IMR-90 (cell line): ENCODE data around the gene BCKDK. TPM values are rescaled to one million over a fixed set of nuclear protein-coding genes. Genes with fewer than 3 reads are reported as not detected.

ENCODE experiments used
- ATAC-seq: fragments of 200-7000 bp; cut with Tn5 transposase; 2 replicates; pipeline ENCODE4 v1.9.1; 2020; ENCODE audit warnings: low read depth, mild to moderate bottlenecking, moderate library complexity
- BruUV-seq: library from RNA; stranded (reverse); fragments of 400-500 nt; replicated peaks from 2 replicates; lab custom pipeline; 2021; lab: Mats Ljungman, UMichigan
- CTCF ChIA-PET: fragments of 300-600 bp; formaldehyde crosslinking; extraction: SDS; loops from one replicate; lab custom pipeline; 2021; ENCODE audit warnings: antibody characterized with exemption; lab: Yijun Ruan, JAX
- POLR2A ChIA-PET: fragments of 300-600 bp; sonication (Branson Sonifier 250); formaldehyde crosslinking; loops from one replicate; lab custom pipeline; 2022; ENCODE audit warnings: antibody characterized with exemption; ENCODE audit not compliant: unreplicated experiment; lab: Charles Lee
- DNase-seq: peaks from one replicate; pipeline ENCODE4 v3.0.0; 2013
- H2AFZ ChIP-seq: replicated peaks from 2 replicates; pipeline ENCODE3; 2013; ENCODE audit warnings: low read length, mild to moderate bottlenecking; ENCODE audit not compliant: poor library complexity
- H2AK5ac ChIP-seq: 2 replicates; pipeline ENCODE4 v1.6.1; 2013; ENCODE audit warnings: low read depth, low read length, inconsistent platforms
- H2AK9ac ChIP-seq: replicated peaks from 2 replicates; pipeline ENCODE3; 2013; ENCODE audit warnings: mild to moderate bottlenecking, low read depth, low read length, moderate library complexity; ENCODE audit not compliant: poor library complexity
- H2BK120ac ChIP-seq: 2 replicates; pipeline ENCODE4 v1.6.1; 2013; ENCODE audit warnings: low read depth, low read length, inconsistent platforms
- H2BK15ac ChIP-seq: 3 replicates; pipeline ENCODE4 v1.6.1; 2013; ENCODE audit warnings: low read depth, low read length, inconsistent platforms
- H2BK20ac ChIP-seq: 2 replicates; pipeline ENCODE4 v1.6.1; 2013; ENCODE audit warnings: low read depth, mild to moderate bottlenecking, inconsistent platforms, low read length, moderate library complexity
- H2BK5ac ChIP-seq: 2 replicates; pipeline ENCODE4 v1.6.1; 2013; ENCODE audit warnings: mild to moderate bottlenecking, low read depth, low read length, inconsistent platforms; ENCODE audit not compliant: poor library complexity, severe bottlenecking
- H3K14ac ChIP-seq: replicated peaks from 2 replicates; pipeline ENCODE4 v1.6.1; 2013; ENCODE audit warnings: low read depth, low read length, inconsistent platforms
- H3K18ac ChIP-seq: 2 replicates; pipeline ENCODE4 v1.6.1; 2013; ENCODE audit warnings: low read depth, low read length, control low read depth
- H3K23ac ChIP-seq: 2 replicates; pipeline ENCODE4 v1.6.1; 2013; ENCODE audit warnings: low read depth, low read length, inconsistent platforms
- H3K27ac ChIP-seq: 2 replicates; pipeline ENCODE4 v1.5.1; 2013; ENCODE audit warnings: mild to moderate bottlenecking, control low read depth, low read length; ENCODE audit not compliant: insufficient read depth
- H3K27me3 ChIP-seq: 2 replicates; pipeline ENCODE4 v1.6.1; 2013; ENCODE audit warnings: low read length; ENCODE audit not compliant: control insufficient read depth, insufficient read depth
- H3K36me3 ChIP-seq: 2 replicates; pipeline ENCODE4 v1.6.1; 2013; ENCODE audit warnings: low read length, mixed read lengths; ENCODE audit not compliant: control insufficient read depth, insufficient read depth
- H3K4ac ChIP-seq: 2 replicates; pipeline ENCODE4 v1.6.1; 2013; ENCODE audit warnings: low read depth, low read length, inconsistent platforms
- H3K4me1 ChIP-seq: 2 replicates; pipeline ENCODE4 v1.6.1; 2013; ENCODE audit warnings: low read length, mixed read lengths; ENCODE audit not compliant: control insufficient read depth, insufficient read depth
- H3K4me2 ChIP-seq: 2 replicates; pipeline ENCODE4 v1.6.1; 2013; ENCODE audit warnings: low read depth, mild to moderate bottlenecking, control low read depth, low read length, moderate library complexity
- H3K4me3 ChIP-seq: 2 replicates; pipeline ENCODE4 v1.5.1; 2013; ENCODE audit warnings: low read depth, mild to moderate bottlenecking, control low read depth, low read length, moderate library complexity; ENCODE audit not compliant: insufficient read depth
- H3K56ac ChIP-seq: 2 replicates; pipeline ENCODE4 v1.6.1; 2013; ENCODE audit warnings: low read length, inconsistent platforms; ENCODE audit not compliant: insufficient read depth; ENCODE audit errors: extremely low read depth
- H3K79me1 ChIP-seq, 2 experiments: 2 replicates each; pipeline ENCODE4 v1.6.1; 2013; ENCODE audit warnings: low read length in 2 of 2, inconsistent platforms in 1 of 2, low read depth in 1 of 2
- H3K9ac ChIP-seq: 2 replicates; pipeline ENCODE4 v1.6.1; 2013; ENCODE audit warnings: low read depth, low read length, control low read depth
- H3K9me1 ChIP-seq: 2 replicates; pipeline ENCODE4 v1.6.1; 2013; ENCODE audit warnings: low read length, inconsistent platforms; ENCODE audit not compliant: insufficient read depth
- H3K9me3 ChIP-seq: 2 replicates; pipeline ENCODE4 v1.6.1; 2013; ENCODE audit warnings: low read length; ENCODE audit not compliant: control insufficient read depth, insufficient read depth
- H4K20me1 ChIP-seq: 2 replicates; pipeline ENCODE4 v1.6.1; 2013; ENCODE audit warnings: low read length, inconsistent platforms; ENCODE audit not compliant: insufficient read depth
- H4K5ac ChIP-seq: 2 replicates; pipeline ENCODE4 v1.6.1; 2013; ENCODE audit warnings: mild to moderate bottlenecking, low read depth, low read length, control low read depth
- H4K8ac ChIP-seq, 2 experiments: 2 replicates each; pipeline ENCODE4 v1.6.1; 2013; ENCODE audit warnings: low read depth in 2 of 2, low read length in 2 of 2, control low read depth in 1 of 2, inconsistent platforms in 1 of 2
- H4K91ac ChIP-seq: 2 replicates; pipeline ENCODE4 v1.6.1; 2013; ENCODE audit warnings: low read depth, low read length, inconsistent platforms; ENCODE audit not compliant: insufficient read depth
- BHLHE40 ChIP-seq: fragments of 150-350 bp; IDR thresholded peaks from 2 replicates; pipeline ENCODE4 v1.6.1; 2016; ENCODE audit warnings: mild to moderate bottlenecking, low read depth, low read length
- CEBPB ChIP-seq: IDR thresholded peaks from 2 replicates; pipeline ENCODE4 v1.6.1; 2012; ENCODE audit warnings: low read depth, low read length, improper control_type of control experiment
- CHD1 ChIP-seq: IDR thresholded peaks from 2 replicates; pipeline ENCODE4 v1.6.1; 2012; ENCODE audit warnings: low read depth, low read length, improper control_type of control experiment
- FOS ChIP-seq: fragments of 150-350 bp; IDR thresholded peaks from 2 replicates; pipeline ENCODE4 v1.6.1; 2016; ENCODE audit warnings: low read depth, low read length
- MAFK ChIP-seq: IDR thresholded peaks from 2 replicates; pipeline ENCODE4 v1.6.1; 2012; ENCODE audit warnings: low read depth, low read length, improper control_type of control experiment
- MAZ ChIP-seq: IDR thresholded peaks from 2 replicates; pipeline ENCODE4 v1.6.1; 2012; ENCODE audit warnings: low read depth, mild to moderate bottlenecking, low read length, improper control_type of control experiment, moderate library complexity, borderline replicate concordance
- MXI1 ChIP-seq: IDR thresholded peaks from 2 replicates; pipeline ENCODE4 v1.6.1; 2012; ENCODE audit warnings: low read depth, mild to moderate bottlenecking, low read length, moderate library complexity, borderline replicate concordance
- NFE2L2 ChIP-seq: fragments of 150-350 bp; IDR thresholded peaks from 2 replicates; pipeline ENCODE4 v1.6.1; 2016; ENCODE audit warnings: low read depth, mild to moderate bottlenecking, low read length
- POLR2A ChIP-seq: IDR thresholded peaks from 2 replicates; pipeline ENCODE4 v1.6.1; 2012; ENCODE audit warnings: mild to moderate bottlenecking, low read depth, low read length
- RAD21 ChIP-seq: IDR thresholded peaks from 2 replicates; pipeline ENCODE4 v1.6.1; 2012; ENCODE audit warnings: low read length, improper control_type of control experiment
- RCOR1 ChIP-seq: IDR thresholded peaks from 2 replicates; pipeline ENCODE4 v1.6.1; 2012; ENCODE audit warnings: mild to moderate bottlenecking, low read length, improper control_type of control experiment; ENCODE audit not compliant: insufficient replicate concordance
- RFX5 ChIP-seq: IDR thresholded peaks from 2 replicates; pipeline ENCODE4 v1.8.0; 2012; ENCODE audit warnings: low read depth, mild to moderate bottlenecking, low read length, moderate library complexity
- WGBS, 2 experiments: methylation state at CpG; one replicate each; pipeline versions ENCODE4 v1.1.5 to v1.1.7; 2013; ENCODE audit warnings: missing lambda C conversion rate in 2 of 2; ENCODE audit not compliant: insufficient read length in 1 of 2; ENCODE audit errors: extremely low coverage in 2 of 2; 5-methylcytosine and 5-hydroxymethylcytosine counted together
- dilution Hi-C: fragments of 300-500 bp; cut with HindIII; formaldehyde crosslinking; loops from one replicate; pipeline ENCODE4 v1.14.3; 2018; ENCODE audit warnings: low sequenced_read_pairs; ENCODE audit not compliant: unreplicated experiment
- in situ Hi-C: fragments of 300-500 bp; cut with MboI; formaldehyde crosslinking; loops from 3 replicates; pipeline ENCODE4 v1.14.3; 2019; ENCODE audit warnings: low sequenced_read_pairs, inconsistent platforms, mixed read lengths
- intact Hi-C: fragments of 100-400 bp; cut with micrococcal nuclease; formaldehyde crosslinking; loops from 2 replicates; pipeline ENCODE4 v1.10.0; 2022
- polyA plus RNA-seq, 3 experiments: library from polyadenylated mRNA; depleted of rRNA; stranded (reverse); fragments of >200 nt; gene quantifications; 2 replicates each; pipeline ENCODE4 v1.2.3, GENCODE V29; 2012; ENCODE audit warnings: low replicate concordance in 1 of 3
- total RNA-seq: library from RNA; depleted of rRNA; stranded (reverse); fragments of >200 nt; gene quantifications from 2 replicates; pipeline ENCODE4 v1.2.3, GENCODE V29; 2012
- TF ChIP-seq, protein P1 (sequence below): conservative IDR thresholded peaks from 2 replicates; pipeline ENCODE4 v1.5.1; 2012; ENCODE audit warnings: mild to moderate bottlenecking, low read depth, low read length, improper control_type of control experiment
- TF ChIP-seq, protein P2 (sequence below): fragments of 150-350 bp; IDR thresholded peaks from 2 replicates; pipeline ENCODE4 v1.6.1; 2016; ENCODE audit warnings: low read depth, mild to moderate bottlenecking, low read length, moderate library complexity, borderline replicate concordance

The BCKDK gene
- total and polyA plus RNA-seq, 2 of the 4 experiments (the other 2 are of a cell fraction): 26.0 to 79.3 TPM

DNA sequence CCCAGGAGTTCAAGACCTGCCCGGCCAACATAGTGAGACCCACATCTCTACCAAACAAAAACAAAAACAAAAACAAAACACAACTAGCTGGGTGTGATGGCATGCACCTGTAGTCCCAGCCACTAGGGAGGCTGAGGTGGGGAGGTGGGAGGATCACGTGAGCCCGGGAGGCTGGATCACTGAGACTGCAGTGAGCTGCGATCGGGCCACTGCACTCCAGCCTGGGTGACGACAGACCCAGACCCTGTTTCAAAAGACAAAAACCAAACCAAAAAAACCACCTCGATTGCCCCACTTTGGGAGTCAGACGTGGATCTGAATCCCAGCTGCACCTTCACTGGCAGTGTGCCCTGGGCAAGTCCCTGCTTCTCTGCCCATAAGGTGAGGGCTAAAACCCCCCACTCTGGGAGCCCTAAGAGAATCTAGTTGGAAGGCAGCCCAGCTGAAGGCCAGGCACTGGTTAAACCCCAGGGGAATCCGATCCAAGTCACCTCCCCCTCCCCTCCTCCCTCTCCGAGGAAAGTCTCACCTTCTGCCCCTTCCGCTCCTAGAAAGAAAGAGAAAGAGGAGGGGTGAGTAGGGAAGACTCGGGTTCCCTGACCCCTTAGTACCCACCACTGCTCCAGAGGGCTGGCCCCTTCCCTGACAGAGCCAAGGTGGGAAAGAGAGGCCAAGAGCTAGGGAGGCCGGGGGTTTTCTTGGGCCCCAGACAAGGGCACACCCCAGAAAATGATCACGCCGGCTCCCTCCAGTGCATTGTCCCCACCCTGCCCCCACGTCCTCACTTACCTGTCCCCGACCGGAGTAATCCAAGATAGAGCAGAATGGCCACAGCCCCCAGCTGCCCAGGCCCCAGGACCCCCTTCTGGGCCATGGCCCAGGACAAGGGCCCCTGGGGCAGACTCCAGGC lies 26.7 kb downstream of the BCKDK start:
- no peak overlapping the region for H2AK5ac ChIP-seq
- peaks cover 11% of the 10 kb centered on the region for H3K9me1 ChIP-seq
- H2AFZ ChIP-seq: peak overlapping the region; percentile 44
- no peak overlapping the region for H2BK5ac ChIP-seq
- H3K9ac ChIP-seq: no peak overlapping the region
- H3K4ac ChIP-seq: no peak overlapping the region
- no peak overlapping the region for H4K8ac ChIP-seq
- in situ Hi-C loops (no loop called here), intact Hi-C loops (no loop called here), dilution Hi-C loops (no loop called here)
- CTCF ChIA-PET: no interaction called here
- H4K5ac ChIP-seq: no peak overlapping the region
- H2BK120ac ChIP-seq: 0 out of 2 replicates have a peak overlapping the region, but pooled peaks have one; percentile 23
- no peak for DNase-seq
- no peaks in the 10 kb centered on the region for H4K20me1 ChIP-seq
- H3K4me3 ChIP-seq: no peak overlapping the region
- no TSS peak for BruUV-seq
- peaks cover 14% of the 10 kb centered on the region for H3K4me1 ChIP-seq
- no peak overlapping the region; the same call in 1 of the 2 replicates for H3K14ac ChIP-seq
- H3K18ac ChIP-seq: no peak overlapping the region
- no peaks in the 10 kb centered on the region for H3K9me3 ChIP-seq
- H3K4me2 ChIP-seq: no peak overlapping the region
- WGBS, 2 experiments: no CpG with 5 or more reads among the region's 18 CpGs
- no peak overlapping the region for H4K91ac ChIP-seq
- H3K27me3 ChIP-seq: no peaks in the 10 kb centered on the region; the same call in 1 of the 2 replicates
- H3K56ac ChIP-seq: no peak overlapping the region
- no peak for ATAC-seq
- no peak overlapping the region for H2BK20ac ChIP-seq
- peaks cover 0 to 7% of the 10 kb centered on the region in 2 experiments; a peak in 1 of 4 replicates for H3K79me1 ChIP-seq
- peaks cover 13% of the 10 kb centered on the region for H3K36me3 ChIP-seq
- H3K27ac ChIP-seq: no peak overlapping the region
- POLR2A ChIA-PET: no interaction called here
- peak overlapping the region; percentile 42 for H2AK9ac ChIP-seq
- no peak overlapping the region for H2BK15ac ChIP-seq
- 0 out of 2 replicates have a peak overlapping the region, but pooled peaks have one; percentile 27 for H3K23ac ChIP-seq
- TF ChIP-seq, protein P1, sequence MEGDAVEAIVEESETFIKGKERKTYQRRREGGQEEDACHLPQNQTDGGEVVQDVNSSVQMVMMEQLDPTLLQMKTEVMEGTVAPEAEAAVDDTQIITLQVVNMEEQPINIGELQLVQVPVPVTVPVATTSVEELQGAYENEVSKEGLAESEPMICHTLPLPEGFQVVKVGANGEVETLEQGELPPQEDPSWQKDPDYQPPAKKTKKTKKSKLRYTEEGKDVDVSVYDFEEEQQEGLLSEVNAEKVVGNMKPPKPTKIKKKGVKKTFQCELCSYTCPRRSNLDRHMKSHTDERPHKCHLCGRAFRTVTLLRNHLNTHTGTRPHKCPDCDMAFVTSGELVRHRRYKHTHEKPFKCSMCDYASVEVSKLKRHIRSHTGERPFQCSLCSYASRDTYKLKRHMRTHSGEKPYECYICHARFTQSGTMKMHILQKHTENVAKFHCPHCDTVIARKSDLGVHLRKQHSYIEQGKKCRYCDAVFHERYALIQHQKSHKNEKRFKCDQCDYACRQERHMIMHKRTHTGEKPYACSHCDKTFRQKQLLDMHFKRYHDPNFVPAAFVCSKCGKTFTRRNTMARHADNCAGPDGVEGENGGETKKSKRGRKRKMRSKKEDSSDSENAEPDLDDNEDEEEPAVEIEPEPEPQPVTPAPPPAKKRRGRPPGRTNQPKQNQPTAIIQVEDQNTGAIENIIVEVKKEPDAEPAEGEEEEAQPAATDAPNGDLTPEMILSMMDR: no peak
- TF ChIP-seq RFX5 (no peak), MAFK (no peak), CHD1 (no peak), BHLHE40 (no peak), CEBPB (no peak), POLR2A (no peak), RCOR1 (no peak), MAZ (no peak), RAD21 (no peak), MXI1 (no peak), NFE2L2 (no peak), FOS (no peak)
- TF ChIP-seq, protein P2, sequence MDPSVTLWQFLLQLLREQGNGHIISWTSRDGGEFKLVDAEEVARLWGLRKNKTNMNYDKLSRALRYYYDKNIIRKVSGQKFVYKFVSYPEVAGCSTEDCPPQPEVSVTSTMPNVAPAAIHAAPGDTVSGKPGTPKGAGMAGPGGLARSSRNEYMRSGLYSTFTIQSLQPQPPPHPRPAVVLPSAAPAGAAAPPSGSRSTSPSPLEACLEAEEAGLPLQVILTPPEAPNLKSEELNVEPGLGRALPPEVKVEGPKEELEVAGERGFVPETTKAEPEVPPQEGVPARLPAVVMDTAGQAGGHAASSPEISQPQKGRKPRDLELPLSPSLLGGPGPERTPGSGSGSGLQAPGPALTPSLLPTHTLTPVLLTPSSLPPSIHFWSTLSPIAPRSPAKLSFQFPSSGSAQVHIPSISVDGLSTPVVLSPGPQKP: no peak
